Esophagus squamous epithelium (tissue), 5 donors: ENCODE measurements around the gene PTPN2. TPM values are rescaled to one million over a fixed set of nuclear protein-coding genes. Genes with fewer than 3 reads are reported as not detected.

Source experiments
- DNase-seq: peaks from one replicate; lab custom pipeline; 2025; lab: John Stamatoyannopoulos, UW
- H3K27ac ChIP-seq, 4 donors: fragments of 200-600 bp; sonication (generic); one replicate each; pipeline ENCODE4 v1.5.1; 2016 to 2019; ENCODE audit warnings: mild to moderate bottlenecking in 1 of 4
- H3K27me3 ChIP-seq, 4 donors: fragments of 200-600 bp; sonication (generic); 1 replicate in 3 of 4; 2 replicates in 1 of 4; pipeline versions ENCODE4 v1.5.1 to v1.6.0; 2017 to 2021; ENCODE audit warnings: antibody characterized with exemption in 1 of 4
- H3K36me3 ChIP-seq, 3 donors: fragments of 200-600 bp; sonication (generic); one replicate each; pipeline ENCODE4 v1.5.1; 2016 to 2019
- H3K4me1 ChIP-seq, 3 donors: fragments of 200-600 bp; sonication (generic); one replicate each; pipeline ENCODE4 v1.5.1; 2017 to 2019
- H3K4me3 ChIP-seq, 4 donors: fragments of 200-600 bp; sonication (generic); 1 replicate in 3 of 4; 2 replicates in 1 of 4; pipeline ENCODE4 v1.5.1; 2016 to 2019; ENCODE audit warnings: mild to moderate bottlenecking in 2 of 4, moderate library complexity in 1 of 4
- H3K9me3 ChIP-seq, 3 donors: fragments of 200-600 bp; sonication (generic); one replicate each; pipeline ENCODE4 v1.5.1; 2016 to 2019
- POLR2A ChIP-seq, 4 donors: fragments of 450-650 bp; IDR thresholded peaks; one replicate each; pipeline ENCODE4 v1.6.1; 2017; ENCODE audit warnings: antibody characterized with exemption in 4 of 4, mild to moderate bottlenecking in 4 of 4, moderate library complexity in 3 of 4
- WGBS, 2 donors: methylation state at CpG; one replicate each; pipeline ENCODE4 v1.1.5; 2018; 5-methylcytosine and 5-hydroxymethylcytosine counted together
- intact Hi-C: fragments of 100-400 bp; cut with DNase I; formaldehyde crosslinking; loops from one replicate; pipeline ENCODE4 v1.15.0; 2022
- total RNA-seq, 4 donors: library from RNA; depleted of rRNA; stranded (reverse); fragments of >200 nt; gene quantifications; one replicate each; pipeline ENCODE4 v1.1.0, GENCODE V29; 2016
- TF ChIP-seq, protein P1 (sequence below), 6 experiments: fragments of 450-650 bp in 4 of 6; fragments of 200-600 bp in 2 of 6; sonication (generic) in 2 of 6; IDR thresholded peaks; one replicate each; pipeline ENCODE4 v1.5.1; 2016 to 2019; ENCODE audit warnings: antibody characterized with exemption in 6 of 6, mild to moderate bottlenecking in 4 of 6, moderate library complexity in 4 of 6
- donor health status: DM: yes; HTN: yes; CAD: no.

Gene PTPN2
- total RNA-seq, 4 donors from 2014 or later = 31.8 to 37.9 (median 33.4) TPM

DNA sequence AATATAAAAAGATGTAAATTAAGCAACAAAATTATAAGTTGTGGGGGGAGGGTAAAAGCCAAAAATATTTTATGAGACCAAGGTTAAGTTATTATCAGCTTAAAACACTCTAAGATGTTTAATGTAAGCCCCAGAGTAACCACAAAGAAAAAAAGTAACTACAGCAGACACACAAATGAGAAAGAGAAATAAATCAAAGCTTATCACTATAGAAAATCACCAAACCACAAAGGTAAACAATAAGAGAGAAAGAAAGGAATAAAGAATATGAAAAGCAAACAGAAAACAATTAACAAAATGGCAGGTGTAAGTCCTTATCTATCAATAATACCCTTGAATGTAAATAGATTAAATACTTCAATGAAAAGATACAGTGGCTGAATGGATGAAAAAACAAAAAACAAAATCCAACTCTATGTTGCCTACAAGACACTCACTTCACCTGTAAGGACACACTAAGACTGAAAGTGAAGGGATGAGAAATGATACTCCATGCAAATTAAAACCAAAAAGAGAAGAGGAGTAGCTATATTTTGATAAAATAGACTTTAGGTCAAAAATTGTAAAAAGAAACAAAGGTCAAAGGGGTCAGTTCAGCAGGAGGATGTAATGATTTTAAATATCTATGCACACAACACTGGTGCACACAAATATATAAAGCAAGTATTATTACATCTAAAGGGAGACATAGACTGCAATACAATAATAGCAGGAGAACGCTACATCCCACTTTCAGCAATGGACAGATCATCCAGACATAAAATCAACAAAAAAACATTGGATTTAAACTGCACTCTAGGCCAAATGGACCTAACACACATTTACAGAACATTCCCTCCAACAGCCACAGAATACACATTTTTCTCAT lies 80.7 kb downstream of the PTPN2 start:
- Histone ChIP-seq H3K27ac (no peak overlapping the region), H3K4me3 (no peak overlapping the region), H3K4me1 (no peaks in the 10 kb centered on the region), H3K36me3 (peaks cover 0 to 55% (median 0%) of the 10 kb centered on the region in 3 donors), H3K9me3 (no peaks in the 10 kb centered on the region), H3K27me3 (no peaks in the 10 kb centered on the region)
- intact Hi-C loops = no loop called here
- DNase-seq = no peak
- 95 to 100% methylated on average over 1 of the region's 1 CpG for whole genome bisulfite sequencing, 2 donors
- no peak for TF ChIP-seq POLR2A (IDR thresholded peaks at IDR 0.05)
- TF ChIP-seq, protein P1, sequence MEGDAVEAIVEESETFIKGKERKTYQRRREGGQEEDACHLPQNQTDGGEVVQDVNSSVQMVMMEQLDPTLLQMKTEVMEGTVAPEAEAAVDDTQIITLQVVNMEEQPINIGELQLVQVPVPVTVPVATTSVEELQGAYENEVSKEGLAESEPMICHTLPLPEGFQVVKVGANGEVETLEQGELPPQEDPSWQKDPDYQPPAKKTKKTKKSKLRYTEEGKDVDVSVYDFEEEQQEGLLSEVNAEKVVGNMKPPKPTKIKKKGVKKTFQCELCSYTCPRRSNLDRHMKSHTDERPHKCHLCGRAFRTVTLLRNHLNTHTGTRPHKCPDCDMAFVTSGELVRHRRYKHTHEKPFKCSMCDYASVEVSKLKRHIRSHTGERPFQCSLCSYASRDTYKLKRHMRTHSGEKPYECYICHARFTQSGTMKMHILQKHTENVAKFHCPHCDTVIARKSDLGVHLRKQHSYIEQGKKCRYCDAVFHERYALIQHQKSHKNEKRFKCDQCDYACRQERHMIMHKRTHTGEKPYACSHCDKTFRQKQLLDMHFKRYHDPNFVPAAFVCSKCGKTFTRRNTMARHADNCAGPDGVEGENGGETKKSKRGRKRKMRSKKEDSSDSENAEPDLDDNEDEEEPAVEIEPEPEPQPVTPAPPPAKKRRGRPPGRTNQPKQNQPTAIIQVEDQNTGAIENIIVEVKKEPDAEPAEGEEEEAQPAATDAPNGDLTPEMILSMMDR (IDR thresholded peaks at IDR 0.05) = no peak

DNA sequence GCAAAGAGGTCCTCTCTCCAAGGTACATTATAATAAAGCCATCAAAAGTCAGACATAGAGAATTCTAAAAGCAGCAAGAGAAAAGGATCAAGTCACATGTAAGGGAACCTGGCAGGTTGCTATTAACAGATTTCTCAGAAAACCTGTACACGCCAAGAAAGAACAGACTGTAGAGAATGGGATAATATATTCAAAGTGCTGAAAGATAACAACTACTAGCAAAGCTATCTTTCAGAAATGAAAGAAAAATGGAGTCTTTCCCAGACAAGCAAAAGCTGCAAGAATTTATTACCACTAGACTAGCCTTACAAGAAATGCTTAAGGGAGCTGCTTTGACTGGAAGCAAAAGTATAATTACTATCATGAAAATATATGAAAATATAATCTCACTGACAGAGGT lies 81.5 kb downstream of the PTPN2 start:
- intact Hi-C loops = no loop called here
- no peaks in the 10 kb centered on the region for H3K4me1 ChIP-seq
- H3K27ac ChIP-seq = no peak overlapping the region
- WGBS, 2 donors = 88 to 91% methylated on average over 1 of the region's 1 CpG
- TF ChIP-seq, protein P1 (IDR thresholded peaks at IDR 0.05) = no peak
- TF ChIP-seq POLR2A (IDR thresholded peaks at IDR 0.05) = no peak
- H3K36me3 ChIP-seq = peaks cover 0 to 62% (median 0%) of the 10 kb centered on the region in 3 donors
- no peak for DNase-seq
- H3K4me3 ChIP-seq = no peak overlapping the region
- no peaks in the 10 kb centered on the region for H3K9me3 ChIP-seq
- no peaks in the 10 kb centered on the region for H3K27me3 ChIP-seq

DNA sequence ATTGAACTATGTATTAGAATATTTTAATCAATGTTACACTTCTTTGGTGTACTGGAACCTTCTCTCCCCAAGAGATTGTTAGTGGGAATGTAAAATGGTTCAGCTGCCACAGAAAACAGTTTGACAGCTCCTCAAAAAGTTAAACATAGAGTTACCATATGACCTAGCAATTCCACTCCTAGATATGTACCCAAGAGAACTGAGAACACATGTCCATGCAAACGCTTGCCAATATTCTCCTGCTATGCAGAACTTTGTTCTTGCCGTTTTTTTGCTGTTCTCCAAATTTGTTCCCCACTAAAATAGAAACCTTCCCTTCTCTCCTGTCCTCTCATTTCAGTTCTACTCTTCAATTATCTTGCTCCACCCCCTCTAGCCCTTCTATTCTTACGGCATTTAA lies 87.6 kb downstream of the PTPN2 start:
- Histone ChIP-seq H3K4me1 (no peaks in the 10 kb centered on the region), H3K36me3 (peaks cover 0 to 80% (median 7%) of the 10 kb centered on the region in 3 donors), H3K27ac (no peak overlapping the region), H3K4me3 (no peak overlapping the region), H3K27me3 (no peaks in the 10 kb centered on the region), H3K9me3 (no peaks in the 10 kb centered on the region)
- DNase-seq = no peak
- WGBS, 2 donors = 84 to 88% methylated on average over 3 of the region's 3 CpGs
- TF ChIP-seq, protein P1 (IDR thresholded peaks at IDR 0.05) = no peak
- no peak for TF ChIP-seq POLR2A (IDR thresholded peaks at IDR 0.05)
- intact Hi-C loops = no loop called here

DNA sequence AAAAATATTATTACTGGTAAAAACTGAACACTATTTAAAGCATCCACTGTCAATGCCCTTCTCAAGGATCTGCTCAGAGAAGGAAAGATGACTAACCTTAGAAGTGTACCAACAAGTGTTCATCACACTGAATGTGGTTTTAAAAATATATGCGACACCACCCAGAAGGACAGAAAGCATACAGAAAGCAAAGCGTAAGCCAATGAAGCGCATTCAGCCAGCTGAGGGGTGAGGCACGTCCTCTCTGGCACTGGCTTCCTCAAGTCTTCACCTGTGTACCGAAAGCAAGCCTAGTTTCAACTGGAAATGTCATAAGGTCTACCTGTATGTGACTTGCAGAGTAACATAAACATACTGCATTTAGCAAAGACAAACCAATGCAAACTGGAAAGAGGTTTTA lies 92.4 kb downstream of the PTPN2 start:
- 91% methylated on average over 5 of the region's 5 CpGs for WGBS, 2 donors
- no peak overlapping the region for H3K4me3 ChIP-seq
- no peaks in the 10 kb centered on the region for H3K27me3 ChIP-seq
- intact Hi-C loops = no loop called here
- no peak for DNase-seq
- H3K27ac ChIP-seq = no peak overlapping the region
- H3K9me3 ChIP-seq = no peaks in the 10 kb centered on the region
- no peak for TF ChIP-seq POLR2A (IDR thresholded peaks at IDR 0.05)
- TF ChIP-seq, protein P1 (IDR thresholded peaks at IDR 0.05) = no peak
- peaks cover 0 to 53% (median 7%) of the 10 kb centered on the region in 3 donors for H3K36me3 ChIP-seq
- H3K4me1 ChIP-seq = no peaks in the 10 kb centered on the region

DNA sequence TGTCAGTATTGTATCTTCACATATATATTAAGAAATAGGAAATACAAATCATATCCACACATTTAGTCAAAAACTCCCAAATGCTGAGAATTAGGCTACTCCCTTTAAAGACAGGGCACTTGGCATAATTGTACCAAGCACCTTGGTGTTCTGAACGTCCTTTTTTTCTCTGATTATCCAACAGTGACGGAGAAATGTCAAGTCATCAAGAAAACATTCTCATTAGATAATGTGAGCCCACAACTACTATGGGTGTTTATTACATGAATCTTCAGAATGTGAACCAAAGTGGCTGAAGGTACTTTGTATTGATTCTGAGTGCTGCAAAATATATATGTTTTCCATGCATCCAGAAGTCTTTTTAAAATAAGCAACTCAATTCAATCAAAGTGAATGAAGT lies 97.4 kb downstream of the PTPN2 start:
- DNase-seq = no peak
- 91 to 96% methylated on average over 2 of the region's 2 CpGs for WGBS, 2 donors
- TF ChIP-seq, protein P1 (IDR thresholded peaks at IDR 0.05) = no peak
- TF ChIP-seq POLR2A (IDR thresholded peaks at IDR 0.05) = no peak
- H3K9me3 ChIP-seq = no peaks in the 10 kb centered on the region
- H3K36me3 ChIP-seq = peaks cover 0 to 25% (median 0%) of the 10 kb centered on the region in 3 donors
- no peak overlapping the region for H3K4me3 ChIP-seq
- H3K27ac ChIP-seq = no peak overlapping the region
- no peaks in the 10 kb centered on the region for H3K4me1 ChIP-seq
- intact Hi-C loops = no loop called here
- no peaks in the 10 kb centered on the region for H3K27me3 ChIP-seq
